NCI-H526 (cell line): Measurements from ENCODE around the gene SCLY.
"Not testable (repeated sequence)": the region's sequence is repeated elsewhere in the genome, so short reads cannot be mapped to it uniquely, and the experiment has no call there.

Source experiments
- DNase-seq, 2 experiments: peaks; one replicate each; lab custom pipeline; 2025; lab: John Stamatoyannopoulos, UW

Gene SCLY

GRCh38 chr2:238060542-238061314 lies at the start of gene SCLY:
Gene SCLY, plus strand, starts transcription at chr2:238061001. Its CDS starts 54 bp downstream, at chr2:238061055.
- DNase-seq: peak; percentile 92 to 99

- no peak for DNase-seq
These were observed 47.0 kb upstream of the SCLY start for GRCh38 chr2:238013806-238014205.

DNA sequence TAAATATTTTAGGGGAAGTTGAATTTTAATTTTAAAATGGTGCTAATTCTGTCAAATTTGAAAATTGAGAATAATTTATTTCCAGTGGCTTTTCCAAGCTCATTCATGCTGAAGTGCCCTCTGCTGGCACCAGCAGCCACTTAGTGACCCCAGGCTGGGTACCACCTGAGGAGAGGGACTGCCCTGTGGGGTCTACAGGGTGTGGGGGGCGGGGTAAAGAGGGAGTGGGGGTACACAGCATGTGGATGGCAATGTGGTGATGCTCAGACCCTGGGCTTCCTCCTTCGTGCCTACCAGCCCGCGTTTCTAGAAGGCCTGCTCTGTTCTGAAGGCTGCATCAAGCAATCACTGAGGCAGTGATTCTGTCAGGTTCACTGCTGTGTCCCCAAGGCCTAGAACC lies 45.1 kb upstream of the SCLY start:
- no peak for DNase-seq

DNA sequence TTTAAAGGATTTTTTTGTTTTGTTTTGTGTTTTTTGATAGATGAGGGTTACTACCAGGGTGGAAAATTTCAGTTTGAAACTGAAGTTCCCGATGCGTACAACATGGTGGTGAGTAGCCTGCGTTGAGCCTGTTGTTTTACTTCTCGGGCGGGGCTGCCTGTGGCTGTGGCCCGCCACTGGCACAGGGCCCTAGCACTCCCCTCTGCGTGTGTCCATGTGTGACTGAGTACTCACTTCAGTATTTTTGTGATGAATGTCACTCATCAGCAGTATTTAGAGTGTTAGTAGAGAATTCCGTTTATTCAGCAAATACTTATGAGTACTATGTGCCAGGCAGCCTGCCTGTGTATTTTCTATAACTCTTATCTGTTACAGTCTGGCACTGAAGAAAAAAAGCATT lies 44.3 kb upstream of the SCLY start:
- no peak for DNase-seq

DNA sequence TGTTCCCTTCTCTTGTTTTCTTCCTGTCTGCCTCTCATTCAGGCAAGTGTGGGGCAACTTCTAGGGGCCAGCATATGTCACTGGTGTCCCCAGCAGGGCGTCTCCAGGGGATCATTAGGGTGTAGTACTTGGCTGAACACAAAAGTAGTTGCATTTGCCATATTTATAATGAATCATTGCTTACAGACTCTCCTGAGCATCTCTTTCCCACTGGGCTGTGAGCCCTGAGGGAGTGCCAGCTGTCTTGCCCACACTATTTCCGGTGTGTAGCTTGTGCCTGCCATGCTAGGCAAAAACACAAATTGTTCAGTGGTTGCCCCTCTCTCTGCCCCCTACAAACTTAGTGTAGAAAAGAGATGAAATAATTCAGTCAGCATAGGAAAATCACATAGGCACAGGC lies 40.8 kb upstream of the SCLY start:
- DNase-seq: no peak

- no peak for DNase-seq
These were observed 40.0 kb upstream of the SCLY start for GRCh38 chr2:238020816-238021215.

DNA sequence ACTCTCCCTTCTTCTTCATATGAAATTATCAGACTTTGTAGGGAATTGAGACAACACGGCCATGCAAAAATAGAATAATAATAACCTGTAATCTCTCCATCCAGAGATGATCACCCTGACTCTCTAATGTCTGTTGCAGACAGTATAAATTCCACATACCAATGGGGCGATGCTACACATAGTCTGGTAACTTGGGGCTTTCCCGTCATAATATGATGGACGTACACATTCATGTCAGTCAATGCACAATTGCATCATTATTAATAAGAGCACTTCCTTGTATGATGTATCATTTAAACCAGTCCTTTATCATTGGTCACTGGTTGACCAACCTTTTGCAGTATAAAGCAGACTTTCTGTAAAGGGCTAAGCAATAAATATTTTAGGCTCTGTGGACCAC lies 39.5 kb upstream of the SCLY start:
- DNase-seq: no peak

DNA sequence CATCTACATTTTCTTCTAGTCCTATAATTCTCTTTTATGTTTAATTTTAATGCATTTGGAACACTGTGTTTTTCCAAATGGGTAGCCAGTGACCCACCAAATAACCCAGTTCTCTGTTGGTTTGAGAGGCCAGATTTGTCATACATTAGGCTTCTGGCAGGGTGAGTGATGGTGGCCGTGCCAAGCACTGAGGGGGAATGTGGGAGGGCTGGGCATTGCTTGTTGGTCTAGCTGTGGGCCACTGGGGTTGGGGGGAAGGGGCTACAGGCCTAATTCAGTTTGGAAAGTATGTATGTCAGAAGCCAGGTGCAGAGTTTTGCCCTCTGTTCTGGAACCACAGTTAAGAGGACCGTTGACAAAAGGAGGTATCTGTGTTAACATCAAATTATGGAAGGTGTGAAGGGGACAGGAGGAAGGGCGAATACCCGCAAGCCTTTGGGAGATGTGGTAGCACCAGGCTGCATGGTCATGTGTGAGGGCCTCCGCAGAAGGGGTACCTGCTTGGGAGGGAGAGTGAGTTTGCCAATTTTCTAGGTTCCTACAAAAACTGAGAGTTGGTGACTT lies 38.1 kb upstream of the SCLY start:
- no peak for DNase-seq

DNA sequence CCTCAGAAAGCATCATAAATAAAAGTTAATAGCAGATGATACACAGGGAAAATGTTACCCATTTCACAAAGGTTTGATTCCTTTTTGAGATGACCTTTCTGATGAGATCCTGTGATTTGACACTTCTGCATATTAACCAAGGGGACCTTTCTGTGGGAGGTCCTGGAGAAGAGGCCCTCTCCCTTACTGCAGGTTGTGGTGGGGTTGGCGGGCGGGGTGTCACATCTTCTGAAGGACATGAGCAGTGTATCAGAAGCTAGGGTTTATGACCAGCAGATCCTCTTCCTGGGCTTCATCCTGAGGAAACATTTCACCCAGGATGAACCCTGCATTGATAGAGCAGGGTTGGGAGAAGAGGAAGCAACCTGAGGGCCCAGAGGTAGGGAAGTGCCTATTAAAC lies 37.2 kb upstream of the SCLY start:
- DNase-seq: no peak

- no peak for DNase-seq
These were observed 35.8 kb upstream of the SCLY start for GRCh38 chr2:238024986-238025385.

GRCh38 chr2:238025741-238026360 lies 35.0 kb upstream of the SCLY start:
- DNase-seq: no peak

- no peak for DNase-seq
These were observed 33.7 kb upstream of the SCLY start for GRCh38 chr2:238027058-238027457.

DNA sequence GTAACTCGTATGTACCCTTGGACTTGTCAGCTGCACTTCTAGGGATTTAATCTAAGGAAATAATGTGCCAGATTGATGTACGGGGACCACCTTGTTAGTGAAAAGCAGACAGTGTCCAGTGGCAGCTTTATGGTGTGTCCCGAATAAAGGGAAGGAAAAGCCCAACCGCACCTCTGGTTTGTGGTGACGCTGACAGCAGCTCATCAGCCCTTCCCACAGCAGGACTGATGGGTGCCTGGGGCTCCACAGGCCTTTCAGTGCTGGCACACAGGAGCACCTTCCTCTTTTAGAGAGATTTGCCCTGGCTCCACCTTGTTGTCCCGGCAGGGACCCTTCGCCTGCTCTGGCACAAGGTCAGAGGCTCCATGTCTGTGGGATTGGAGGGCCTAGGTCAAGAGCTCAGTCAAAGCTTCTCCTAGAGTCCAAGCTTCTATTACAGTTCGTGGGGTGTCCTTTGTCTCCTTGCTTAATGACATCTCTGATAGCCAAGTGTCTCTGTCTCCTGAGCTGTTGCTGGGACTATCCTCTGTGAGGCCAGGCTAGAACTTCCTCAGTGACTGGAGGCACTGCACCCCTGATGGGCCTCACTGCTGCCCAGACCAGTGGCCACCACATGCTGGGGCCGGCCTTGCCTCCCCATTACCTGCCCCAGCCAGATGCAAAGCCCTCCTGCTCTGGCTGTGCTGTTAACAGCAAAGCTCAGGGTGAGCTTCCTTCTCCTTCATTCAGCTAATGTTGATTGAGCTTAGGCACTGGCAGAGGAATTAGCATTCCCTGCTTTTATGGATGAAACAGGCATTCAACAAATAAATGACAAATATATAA lies 33.0 kb upstream of the SCLY start:
- no peak for DNase-seq

GRCh38 chr2:238029853-238030252 lies 30.9 kb upstream of the SCLY start:
- no peak for DNase-seq

DNA sequence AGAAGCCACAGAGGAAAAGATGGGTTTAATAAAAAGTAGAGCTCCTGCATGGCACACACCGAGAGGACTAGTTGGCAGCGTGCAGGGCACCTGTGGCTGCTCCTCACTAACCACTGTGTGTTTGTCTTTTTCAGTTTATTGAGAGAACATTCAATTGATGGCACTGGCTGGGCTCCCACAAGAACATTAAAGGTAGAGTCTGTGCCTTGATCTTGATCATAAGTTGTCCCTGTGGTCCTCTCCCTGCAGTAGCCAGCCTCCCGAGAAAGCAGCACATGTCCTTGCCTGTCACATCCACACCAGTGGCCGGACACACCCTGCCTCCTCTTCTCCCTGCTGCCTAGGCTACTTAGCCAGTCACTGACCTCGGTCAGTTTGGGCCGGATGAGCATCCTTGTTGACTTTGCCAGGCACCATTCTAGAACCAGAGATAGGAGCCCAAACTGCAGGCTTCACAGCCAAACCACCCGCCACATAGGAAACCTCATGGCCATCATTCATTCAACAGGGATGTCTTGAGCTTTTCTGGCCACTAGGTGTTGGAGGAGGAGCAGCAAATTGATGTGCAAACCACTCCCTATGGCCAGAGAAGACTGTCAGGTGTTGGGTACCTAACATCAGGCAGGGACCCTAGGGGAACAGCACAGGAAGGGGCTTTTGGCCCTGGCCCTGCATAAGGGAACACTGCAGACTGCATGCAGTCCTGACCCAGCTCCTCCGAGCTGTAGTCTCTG lies 30.2 kb upstream of the SCLY start:
- no peak for DNase-seq

DNA sequence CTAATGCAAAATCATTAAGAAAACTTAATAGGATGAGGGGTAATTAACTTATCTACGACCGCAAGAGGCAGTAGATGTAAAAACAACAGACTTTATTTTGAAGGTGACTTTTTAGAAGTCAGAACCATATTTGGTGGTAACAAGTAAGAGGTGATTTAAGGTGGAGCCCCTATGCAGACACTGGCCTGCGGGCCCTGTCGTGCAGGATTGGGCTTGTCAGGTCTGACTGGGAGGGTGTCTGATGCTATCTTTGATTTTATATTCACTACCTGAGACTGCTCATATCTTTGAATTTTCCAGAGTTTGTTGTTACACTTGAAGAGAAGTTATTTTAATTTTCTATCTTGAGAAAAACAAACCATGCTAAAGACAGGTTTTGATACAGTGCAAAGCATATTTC lies 29.1 kb upstream of the SCLY start:
- DNase-seq: no peak

DNA sequence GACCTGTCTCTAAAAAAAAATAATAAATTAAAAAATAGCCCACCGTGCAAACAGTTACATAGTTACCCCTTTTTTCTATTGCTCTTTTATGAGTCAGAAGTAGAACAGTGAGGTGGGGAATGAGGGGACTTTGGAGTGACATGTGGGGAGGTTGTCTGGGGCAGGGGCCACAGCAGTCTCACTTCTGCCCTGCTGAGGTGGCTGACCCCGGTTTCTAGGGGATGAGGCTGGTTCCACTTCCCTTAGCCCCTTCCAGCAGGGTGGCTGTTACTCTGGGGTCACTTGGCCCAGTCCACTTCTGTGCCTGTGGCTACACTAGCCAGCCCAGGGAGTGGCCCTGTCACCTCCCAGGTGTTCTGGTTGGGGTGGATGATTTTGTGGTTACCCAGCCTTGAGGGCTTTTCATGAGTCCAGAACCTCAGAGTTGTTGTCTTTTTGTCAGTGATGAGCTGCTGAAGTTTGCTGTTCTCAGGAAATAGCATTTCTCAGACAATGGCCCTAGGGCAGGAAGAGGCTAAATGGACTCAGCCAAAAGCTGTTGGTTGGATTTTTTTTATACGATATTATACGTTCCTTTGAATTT lies 28.0 kb upstream of the SCLY start:
- DNase-seq: no peak

DNA sequence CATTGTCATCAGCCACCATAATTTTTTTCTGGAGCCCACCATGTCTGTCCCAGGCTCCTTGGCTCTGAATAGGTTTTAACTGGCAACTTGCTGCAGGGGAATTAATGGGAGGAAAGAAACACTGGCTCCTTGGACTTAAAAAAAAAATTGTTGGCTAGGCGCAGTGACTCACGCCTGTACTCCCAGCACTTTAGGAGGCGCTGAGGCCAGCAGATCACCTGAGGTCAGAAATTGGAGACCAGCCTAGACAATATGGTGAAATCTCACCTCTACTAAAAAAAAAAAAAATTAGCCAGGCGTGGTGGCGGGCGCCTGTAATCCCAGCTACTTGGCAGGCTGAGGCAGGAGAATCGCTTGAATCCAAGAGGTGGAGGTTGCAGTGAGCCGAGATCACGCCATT lies 26.8 kb upstream of the SCLY start:
- DNase-seq: not testable (repeated sequence)

GRCh38 chr2:238038203-238038602 lies 22.6 kb upstream of the SCLY start:
- no peak for DNase-seq

- no peak for DNase-seq
These were observed 21.6 kb upstream of the SCLY start for GRCh38 chr2:238039151-238039550.

GRCh38 chr2:238039985-238040384 lies 20.8 kb upstream of the SCLY start:
- no peak for DNase-seq

GRCh38 chr2:238040918-238041317 lies 19.9 kb upstream of the SCLY start:
- DNase-seq: no peak
